Cardiac fibroblast (primary cell): ENCODE data around the gene FGFR4.
A peak's percentile ranks its signal among the peaks of the same experiment; 100 is the strongest.

ENCODE experiments used
- DNase-seq, 2 donors: peaks; one replicate each; pipeline versions ENCODE4 v3.0.0 to v3.0.0-alpha.2; 2010; ENCODE audit warnings: low read depth in 2 of 2
- H3K4me3 ChIP-seq, 2 donors: replicated peaks in 1 of 2; 1 replicate in 1 of 2; 2 replicates in 1 of 2; pipeline ENCODE4 v1.5.1; 2011; ENCODE audit warnings: low read depth in 2 of 2, low read length in 2 of 2, mild to moderate bottlenecking in 2 of 2, moderate library complexity in 1 of 2
- TF ChIP-seq, protein P1 (sequence below): IDR thresholded peaks from one replicate; pipeline ENCODE4 v1.5.1; 2011; ENCODE audit warnings: low read depth, mild to moderate bottlenecking, low read length, inconsistent platforms

FGFR4 gene

DNA sequence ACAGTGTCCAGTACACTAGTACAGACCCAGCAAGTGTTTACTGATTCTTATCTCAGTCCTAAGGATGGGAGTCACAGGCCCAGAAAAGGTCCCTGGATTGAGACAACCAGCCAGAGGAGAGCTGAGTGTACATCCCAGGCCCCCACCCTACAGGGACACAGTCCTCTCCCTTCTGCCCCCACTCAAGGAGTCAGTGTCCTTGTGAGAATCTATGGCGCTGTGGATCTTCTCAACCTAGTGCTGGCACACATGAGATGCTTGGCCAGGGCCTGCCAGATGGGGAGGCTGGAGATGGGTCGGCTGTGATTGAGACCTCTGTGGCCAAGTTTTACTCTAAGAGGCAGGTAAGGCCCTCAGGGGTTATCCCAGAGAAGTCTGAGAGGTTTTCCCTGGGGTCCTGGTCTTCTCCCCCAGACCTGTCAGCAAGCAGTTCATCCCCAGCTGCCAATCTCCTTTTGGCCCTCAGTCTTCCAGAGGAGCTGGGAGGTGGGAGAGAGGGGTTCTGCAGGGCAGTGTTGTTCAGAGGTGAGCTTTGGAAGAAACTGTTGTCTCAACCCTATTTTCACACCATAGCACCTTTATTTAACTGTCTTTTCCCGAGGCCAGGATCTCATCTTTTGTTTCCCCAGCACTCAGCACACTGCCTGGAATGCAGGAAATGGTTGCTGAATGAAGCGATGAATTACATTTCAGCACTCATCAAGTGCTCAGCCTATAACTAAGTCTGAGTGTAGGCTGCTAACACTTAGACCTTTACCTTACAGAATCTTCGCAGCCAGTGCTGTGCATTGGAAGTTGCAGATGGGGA, 43.7 kb downstream of the FGFR4 start:
- TF ChIP-seq, protein P1, sequence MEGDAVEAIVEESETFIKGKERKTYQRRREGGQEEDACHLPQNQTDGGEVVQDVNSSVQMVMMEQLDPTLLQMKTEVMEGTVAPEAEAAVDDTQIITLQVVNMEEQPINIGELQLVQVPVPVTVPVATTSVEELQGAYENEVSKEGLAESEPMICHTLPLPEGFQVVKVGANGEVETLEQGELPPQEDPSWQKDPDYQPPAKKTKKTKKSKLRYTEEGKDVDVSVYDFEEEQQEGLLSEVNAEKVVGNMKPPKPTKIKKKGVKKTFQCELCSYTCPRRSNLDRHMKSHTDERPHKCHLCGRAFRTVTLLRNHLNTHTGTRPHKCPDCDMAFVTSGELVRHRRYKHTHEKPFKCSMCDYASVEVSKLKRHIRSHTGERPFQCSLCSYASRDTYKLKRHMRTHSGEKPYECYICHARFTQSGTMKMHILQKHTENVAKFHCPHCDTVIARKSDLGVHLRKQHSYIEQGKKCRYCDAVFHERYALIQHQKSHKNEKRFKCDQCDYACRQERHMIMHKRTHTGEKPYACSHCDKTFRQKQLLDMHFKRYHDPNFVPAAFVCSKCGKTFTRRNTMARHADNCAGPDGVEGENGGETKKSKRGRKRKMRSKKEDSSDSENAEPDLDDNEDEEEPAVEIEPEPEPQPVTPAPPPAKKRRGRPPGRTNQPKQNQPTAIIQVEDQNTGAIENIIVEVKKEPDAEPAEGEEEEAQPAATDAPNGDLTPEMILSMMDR = no peak
- peak in 1 of 2 donors; percentile 34 for DNase-seq

DNA sequence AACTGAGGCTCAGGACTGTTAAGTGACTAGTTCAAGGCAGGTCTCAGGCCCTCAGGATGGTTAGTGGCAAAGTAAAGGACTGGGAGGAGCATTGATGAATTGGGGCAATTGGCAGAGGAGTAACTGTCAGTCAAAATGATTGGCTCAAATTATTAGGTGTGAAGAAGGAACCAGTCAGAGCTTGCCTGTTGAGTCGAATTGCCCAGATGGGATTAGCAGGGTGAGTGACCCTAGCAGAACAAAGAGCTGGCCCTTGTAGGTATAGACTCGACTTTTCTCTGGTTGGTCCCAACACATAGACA, 44.3 kb downstream of the FGFR4 start:
- H3K4me3 ChIP-seq = no peak overlapping the region
- no peak for DNase-seq
- TF ChIP-seq, protein P1 = no peak

More for the DNA sequence above, 43.7 kb downstream of the FGFR4 start:
- H3K4me3 ChIP-seq = no peak overlapping the region

DNA sequence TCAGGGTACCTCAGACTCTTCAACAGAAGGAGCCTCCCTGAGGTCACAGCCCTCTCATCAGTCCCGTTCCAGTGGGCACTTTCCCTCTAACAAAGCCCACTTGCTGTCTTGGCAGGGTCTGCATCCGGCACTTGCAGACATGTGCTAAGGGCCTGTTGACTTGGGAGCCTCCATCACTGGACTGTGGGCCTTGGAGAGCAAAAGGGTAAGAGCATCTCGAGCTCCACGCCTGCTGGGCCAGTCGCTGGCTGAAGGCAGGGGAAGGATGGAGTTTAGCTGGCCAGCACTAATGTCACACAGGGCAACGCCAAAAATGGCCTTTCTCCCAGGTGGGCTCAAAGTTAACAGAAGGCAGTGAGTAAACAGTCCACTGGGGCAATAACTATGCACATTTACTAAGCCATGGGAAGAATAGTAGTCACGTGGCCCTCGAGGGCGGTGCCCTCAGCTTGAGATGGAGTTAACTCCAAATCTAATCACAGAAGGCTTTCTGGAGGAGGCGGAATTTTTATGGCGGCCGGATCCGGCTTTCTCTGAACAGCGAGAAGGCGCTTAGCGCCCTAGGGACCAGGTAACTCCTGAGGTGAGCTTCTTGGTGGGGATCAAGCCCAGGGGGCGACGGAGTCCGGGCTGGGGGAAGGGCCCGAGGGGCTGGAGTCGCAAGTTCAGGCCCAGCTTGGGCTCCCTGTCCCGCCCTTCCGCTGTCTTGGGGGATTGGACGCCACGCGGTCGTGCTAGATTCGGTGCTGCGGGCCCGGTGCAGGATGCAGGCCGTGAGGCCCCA, 44.8 kb downstream of the FGFR4 start:
- TF ChIP-seq, protein P1 = no peak
- DNase-seq = peak in 1 of 2 donors; percentile 20
- no peak overlapping the region for H3K4me3 ChIP-seq

DNA sequence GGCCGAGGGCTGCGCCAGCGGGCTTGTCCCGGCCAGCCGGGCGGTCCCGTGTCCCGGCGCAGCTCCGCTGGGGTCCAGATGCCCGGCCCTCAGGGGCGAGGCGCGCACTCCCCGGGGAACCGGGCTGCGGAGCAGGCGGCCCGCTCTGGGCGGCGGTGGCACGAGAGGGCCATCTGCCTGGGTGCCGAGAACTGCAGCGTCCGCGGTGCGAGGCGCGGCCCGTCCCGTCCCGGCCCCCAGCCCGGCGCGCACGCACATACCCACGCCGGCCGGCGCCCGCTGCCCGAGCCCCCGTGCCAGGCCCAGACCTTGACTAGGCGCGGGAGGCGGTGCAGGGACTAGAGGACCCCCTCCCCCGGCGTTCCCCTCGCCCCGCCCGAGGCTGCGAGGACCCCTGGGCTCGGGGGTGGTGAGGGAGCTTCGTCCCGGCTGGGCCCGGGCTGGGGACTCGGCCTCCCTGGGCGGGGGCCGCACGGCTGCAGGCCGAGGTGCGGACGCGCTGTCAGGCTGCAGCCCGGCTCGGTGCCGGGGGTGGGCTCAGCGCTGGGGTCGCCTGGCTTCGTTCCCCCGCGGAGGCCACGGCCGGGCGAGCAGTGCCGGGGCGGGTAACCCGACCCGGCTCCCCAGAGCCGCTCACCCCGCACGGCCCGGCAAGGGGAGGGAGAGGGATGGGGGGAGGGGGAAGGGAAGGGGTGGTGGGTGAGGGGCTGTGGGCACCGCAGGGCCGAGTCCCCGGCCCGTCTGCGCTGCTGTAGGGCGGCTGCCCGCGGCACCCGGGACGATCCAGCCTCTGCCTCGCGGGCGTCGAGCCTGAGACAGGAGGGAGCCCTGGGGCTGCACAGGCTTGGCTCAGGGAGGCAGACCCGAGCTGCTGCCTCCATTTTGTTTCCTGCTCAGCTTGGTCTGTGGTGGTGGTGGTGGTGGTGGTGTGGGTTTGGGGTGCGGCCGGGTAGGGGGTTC, 45.7 kb downstream of the FGFR4 start:
- no peak for DNase-seq
- TF ChIP-seq, protein P1 = no peak
- no peak overlapping the region for H3K4me3 ChIP-seq

DNA sequence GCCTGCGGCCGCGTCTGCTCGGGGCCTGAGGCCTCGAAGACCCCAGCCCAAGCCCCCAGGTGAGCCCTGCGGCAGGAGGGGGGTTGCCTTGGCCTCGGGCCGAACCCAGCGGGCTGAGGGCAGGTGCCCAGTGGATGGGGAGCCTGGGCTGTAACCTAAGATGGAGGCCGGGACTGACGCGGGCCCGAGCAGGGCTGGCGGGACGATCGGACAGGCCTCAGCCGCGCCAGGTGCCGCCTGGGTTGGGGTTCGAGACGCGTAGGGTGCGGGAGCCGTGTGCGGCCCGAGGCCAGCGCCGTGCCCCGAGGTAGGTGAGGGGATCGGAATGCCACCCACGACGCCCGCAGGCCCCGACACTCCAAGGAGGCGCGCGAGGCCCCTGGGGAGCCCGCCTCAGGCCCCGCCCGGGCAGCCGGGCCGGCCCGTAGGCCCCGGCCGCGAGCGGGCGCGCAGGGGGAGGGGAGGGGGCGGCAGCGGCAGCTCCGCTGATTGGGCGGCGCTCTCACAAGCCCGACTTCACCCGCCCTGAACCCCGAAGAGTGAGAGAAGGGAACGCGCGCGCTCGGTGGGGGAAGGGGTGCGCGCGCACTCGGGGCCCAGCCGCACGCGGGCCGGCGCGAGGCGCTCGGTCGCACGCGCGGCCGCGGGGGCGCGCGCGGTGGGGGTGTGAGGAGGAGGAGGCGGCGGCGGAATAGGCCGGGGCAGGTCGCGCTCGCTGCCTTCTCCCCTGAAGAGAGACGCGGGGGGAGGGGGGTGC, 46.6 kb downstream of the FGFR4 start, which contains the start of gene NSD1:
Gene NSD1, plus strand, starts transcription at position 678 of the 757 bp plus-strand sequence. CDS start 1,331 bp downstream, outside the sequence.
- DNase-seq = peak; percentile 65 to 79
- peak within 1 kb of the TSS; percentile 51 to 63 for H3K4me3 ChIP-seq
- TF ChIP-seq, protein P1 = no peak
